Measurements from ENCODE around the gene CAMTA1.

CAMTA1 gene

DNA sequence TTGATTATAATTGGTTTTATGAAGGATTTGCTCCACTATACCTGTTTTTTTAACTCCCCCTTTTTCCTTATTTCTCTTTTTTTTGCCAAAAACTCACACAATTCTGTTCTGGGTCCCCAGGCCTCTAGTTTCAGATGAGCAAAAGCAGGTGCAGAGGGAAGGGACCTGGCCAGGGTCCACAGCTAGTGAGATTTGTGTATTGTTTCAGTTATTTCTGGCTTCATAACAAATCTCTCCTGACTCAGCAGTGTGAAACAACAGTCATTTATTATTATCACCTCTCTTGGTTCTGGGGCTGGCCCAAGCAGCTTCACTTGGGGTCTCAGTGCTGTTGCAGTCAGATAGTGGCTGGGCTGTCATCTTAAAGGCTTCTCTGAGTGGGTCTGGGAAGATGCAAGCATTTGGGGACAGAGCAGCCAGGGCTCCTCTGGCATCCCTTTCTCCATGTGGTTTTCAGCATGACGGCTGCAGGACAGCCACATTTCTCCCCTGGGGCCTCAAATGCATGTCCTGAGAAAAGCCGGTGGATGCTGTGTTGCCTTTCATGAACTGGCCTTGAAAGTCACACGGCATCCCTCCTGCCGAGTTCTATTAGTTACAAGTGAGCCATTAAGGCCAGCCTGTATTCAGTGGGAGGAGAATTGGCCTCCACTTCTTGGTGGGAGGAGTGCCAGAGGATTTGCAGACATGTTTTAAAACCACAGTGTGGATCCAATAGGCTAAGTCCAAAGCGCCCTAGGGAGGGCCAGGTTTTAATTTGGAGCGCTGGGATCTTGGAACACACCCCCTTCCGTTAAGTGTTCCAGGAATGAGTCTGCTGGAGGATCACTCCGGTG lies 137.1 kb downstream of the CAMTA1 start:
- no peak for DNase-seq (ENCODE audit: low spot score)
- H3K27ac ChIP-seq = no peak overlapping the region
- ChIA-PET POLR2A (ENCODE audit: low non-redundant PET) (no interaction called here), CTCF (no interaction called here)
- TF ChIP-seq, protein P1, sequence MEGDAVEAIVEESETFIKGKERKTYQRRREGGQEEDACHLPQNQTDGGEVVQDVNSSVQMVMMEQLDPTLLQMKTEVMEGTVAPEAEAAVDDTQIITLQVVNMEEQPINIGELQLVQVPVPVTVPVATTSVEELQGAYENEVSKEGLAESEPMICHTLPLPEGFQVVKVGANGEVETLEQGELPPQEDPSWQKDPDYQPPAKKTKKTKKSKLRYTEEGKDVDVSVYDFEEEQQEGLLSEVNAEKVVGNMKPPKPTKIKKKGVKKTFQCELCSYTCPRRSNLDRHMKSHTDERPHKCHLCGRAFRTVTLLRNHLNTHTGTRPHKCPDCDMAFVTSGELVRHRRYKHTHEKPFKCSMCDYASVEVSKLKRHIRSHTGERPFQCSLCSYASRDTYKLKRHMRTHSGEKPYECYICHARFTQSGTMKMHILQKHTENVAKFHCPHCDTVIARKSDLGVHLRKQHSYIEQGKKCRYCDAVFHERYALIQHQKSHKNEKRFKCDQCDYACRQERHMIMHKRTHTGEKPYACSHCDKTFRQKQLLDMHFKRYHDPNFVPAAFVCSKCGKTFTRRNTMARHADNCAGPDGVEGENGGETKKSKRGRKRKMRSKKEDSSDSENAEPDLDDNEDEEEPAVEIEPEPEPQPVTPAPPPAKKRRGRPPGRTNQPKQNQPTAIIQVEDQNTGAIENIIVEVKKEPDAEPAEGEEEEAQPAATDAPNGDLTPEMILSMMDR (conservative IDR thresholded peaks at IDR 0.05; ENCODE audit: low read depth) = no peak

DNA sequence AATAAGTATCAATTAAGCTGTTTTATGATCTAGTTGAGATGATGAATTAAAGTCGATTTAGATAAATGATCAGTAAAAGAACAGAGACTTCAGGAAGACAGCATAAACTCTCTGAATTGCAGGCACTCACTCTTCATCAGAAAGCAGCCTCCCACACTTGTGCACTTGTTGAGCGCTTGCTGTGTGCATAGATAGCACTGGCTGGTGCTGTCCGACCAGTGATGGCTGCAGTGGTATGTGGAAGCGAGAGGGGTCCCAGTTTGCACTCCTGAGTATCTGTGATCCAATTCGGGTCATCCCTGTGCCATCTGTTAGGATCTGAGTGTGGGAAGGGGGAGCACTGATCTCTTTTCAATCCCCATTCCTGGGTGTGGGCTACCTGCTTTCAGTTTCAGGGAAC lies 137.8 kb downstream of the CAMTA1 start:
- TF ChIP-seq, protein P1 (conservative IDR thresholded peaks at IDR 0.05; ENCODE audit: low read depth) = no peak
- DNase-seq (ENCODE audit: low spot score) = no peak
- POLR2A ChIA-PET (ENCODE audit: low non-redundant PET) = no interaction called here
- H3K27ac ChIP-seq = no peak overlapping the region
- CTCF ChIA-PET = no interaction called here

DNA sequence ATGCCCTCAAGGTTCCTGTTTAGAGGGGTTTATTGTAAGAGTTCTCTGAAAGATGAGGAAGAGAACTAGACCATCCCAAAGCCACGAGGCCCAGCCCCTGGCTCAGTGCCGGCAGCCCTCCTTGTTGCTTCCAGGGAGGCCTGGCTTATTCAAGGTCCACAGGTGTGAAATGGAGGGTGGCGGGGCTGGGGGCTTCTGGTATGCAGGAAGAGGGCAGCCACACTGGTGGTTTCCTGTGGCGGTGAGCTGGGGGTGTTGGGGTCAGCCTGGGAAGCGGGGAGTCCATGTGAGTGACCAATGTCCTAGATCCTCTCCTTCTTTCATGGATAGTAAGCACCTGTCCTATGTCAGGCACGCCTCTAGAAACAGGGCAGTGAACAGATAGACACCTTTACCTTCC lies 138.2 kb downstream of the CAMTA1 start:
- CTCF ChIA-PET = interaction anchor here (0.6 kb wide), 1 partner anchor 10 kb away, joined by 3 read pairs; no protein-coding TSS in a partner anchor
- no peak overlapping the region for H3K27ac ChIP-seq
- POLR2A ChIA-PET (ENCODE audit: low non-redundant PET) = no interaction called here
- TF ChIP-seq, protein P1 (conservative IDR thresholded peaks at IDR 0.05; ENCODE audit: low read depth) = no peak
- no peak for DNase-seq (ENCODE audit: low spot score)

DNA sequence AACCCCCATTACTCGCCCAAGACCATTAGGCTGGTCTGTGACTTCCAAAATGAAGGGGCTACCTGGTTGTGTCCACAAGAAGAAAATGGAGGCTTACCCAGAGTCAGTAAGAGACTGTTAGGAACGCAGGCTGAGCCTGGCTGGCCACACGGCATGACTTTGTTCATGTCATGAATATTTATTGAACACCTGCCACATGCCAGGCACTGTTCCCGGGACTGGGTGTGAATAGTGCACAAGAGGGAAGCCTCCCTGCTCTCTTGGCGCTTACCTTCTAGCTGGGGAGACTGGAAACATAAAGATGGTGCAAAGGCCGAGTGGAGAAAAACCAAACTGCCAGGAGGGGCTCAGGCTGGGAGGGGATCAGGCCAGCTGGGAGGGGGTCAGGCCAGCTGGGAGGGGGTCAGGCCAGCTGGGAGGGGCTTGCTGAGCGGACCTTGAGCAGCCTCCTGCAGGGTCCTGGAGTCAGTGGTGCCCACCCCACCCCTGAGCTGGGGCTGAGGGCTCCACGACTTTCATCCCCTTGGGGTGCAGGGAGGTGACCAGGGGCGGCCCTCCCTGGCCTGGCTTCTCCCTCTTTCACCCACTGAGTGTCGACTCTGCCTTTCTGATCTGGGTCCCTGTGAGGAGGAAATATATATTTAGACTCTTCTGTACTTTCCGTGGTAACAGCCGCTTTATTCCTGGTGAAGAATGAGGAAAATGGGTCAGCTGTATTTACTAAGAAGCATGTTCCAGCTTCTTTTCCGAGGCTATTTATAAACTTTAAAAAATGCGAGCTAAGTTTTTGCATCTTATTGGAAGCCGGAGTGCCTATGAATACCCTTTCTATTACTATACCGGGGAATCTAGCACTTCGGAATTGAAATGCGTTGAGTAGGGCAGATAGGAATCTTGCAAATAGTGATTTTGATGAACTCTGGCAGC lies 139.0 kb downstream of the CAMTA1 start:
- DNase-seq (ENCODE audit: low spot score) = no peak
- TF ChIP-seq, protein P1 (conservative IDR thresholded peaks at IDR 0.05; ENCODE audit: low read depth) = no peak
- CTCF ChIA-PET = interaction anchor here (0.6 kb wide), 1 partner anchor 11 kb away, joined by 3 read pairs; no protein-coding TSS in a partner anchor
- no peak overlapping the region for H3K27ac ChIP-seq
- POLR2A ChIA-PET (ENCODE audit: low non-redundant PET) = interaction anchor here (0.6 kb wide), 1 partner anchor 20 kb away, joined by 5 read pairs; no protein-coding TSS in a partner anchor

DNA sequence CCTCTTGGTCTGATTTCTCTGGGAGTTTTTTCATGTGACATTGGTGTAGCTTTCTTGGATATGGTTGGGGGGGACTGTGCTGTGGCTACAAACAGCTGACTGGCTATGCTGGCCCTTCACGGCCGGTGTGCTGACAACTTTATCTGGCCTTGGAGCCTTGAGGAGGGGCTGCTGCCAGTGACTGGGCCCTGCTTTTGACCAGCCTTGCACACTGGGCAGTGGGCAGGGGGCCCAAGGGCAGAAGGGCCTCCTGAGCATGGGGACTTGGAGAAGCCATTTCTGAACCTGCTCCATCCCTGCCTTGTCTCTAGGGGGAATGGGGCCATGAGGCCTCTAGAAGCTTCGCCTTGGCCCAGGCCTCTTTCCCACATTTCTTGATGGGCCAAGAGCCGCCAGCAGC lies 139.6 kb downstream of the CAMTA1 start:
- POLR2A ChIA-PET (ENCODE audit: low non-redundant PET) = interaction anchor here (0.6 kb wide), 1 partner anchor 21 kb away, joined by 5 read pairs; no protein-coding TSS in a partner anchor
- DNase-seq (ENCODE audit: low spot score) = no peak
- CTCF ChIA-PET = no interaction called here
- TF ChIP-seq, protein P1 (conservative IDR thresholded peaks at IDR 0.05; ENCODE audit: low read depth) = no peak
- no peak overlapping the region for H3K27ac ChIP-seq

DNA sequence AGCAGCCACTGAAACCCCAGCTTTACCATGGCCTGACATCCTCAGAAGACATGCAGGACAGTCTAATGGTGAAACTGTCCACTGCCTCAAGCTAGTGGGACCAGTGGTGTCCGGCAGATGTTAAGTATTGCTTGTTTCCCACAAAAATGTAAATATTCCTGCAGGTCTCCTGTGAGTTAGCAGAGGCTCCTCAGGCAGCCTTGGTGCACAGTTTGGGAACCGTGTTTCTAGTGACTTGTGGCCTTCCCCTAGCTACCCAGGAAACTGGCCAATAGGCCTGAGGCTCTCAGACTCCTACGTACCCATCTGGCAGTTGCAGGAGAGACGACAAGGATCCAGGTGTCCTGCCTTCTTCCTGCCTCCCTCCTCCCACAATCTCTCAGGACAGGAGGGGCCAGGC lies 142.4 kb downstream of the CAMTA1 start:
- ChIA-PET CTCF (no interaction called here), POLR2A (ENCODE audit: low non-redundant PET) (no interaction called here)
- H3K27ac ChIP-seq = no peak overlapping the region
- DNase-seq (ENCODE audit: low spot score) = no peak
- TF ChIP-seq, protein P1 (conservative IDR thresholded peaks at IDR 0.05; ENCODE audit: low read depth) = no peak
